GM10266 (cell line): ENCODE data around the gene FANCM.
"Not testable (repeated sequence)": the region's sequence is repeated elsewhere in the genome, so short reads cannot be mapped to it uniquely, and the experiment has no call there.

ENCODE experiments used
- DNase-seq: peaks from one replicate; pipeline ENCODE4 v3.0.0; 2012; ENCODE audit errors: extremely low spot score
- CTCF ChIP-seq: IDR thresholded peaks from 2 replicates; pipeline ENCODE4 v1.5.1; 2012; ENCODE audit warnings: mild to moderate bottlenecking, low read depth; ENCODE audit not compliant: control insufficient read depth, insufficient read depth; ENCODE audit errors: missing control alignments

Gene FANCM

GRCh38 chr14:45201905-45202304 lies 66.2 kb downstream of the FANCM start:
- TF ChIP-seq CTCF, result peak; percentile 41
- peak; percentile 10 for DNase-seq

- DNase-seq, result no peak
- no peak for TF ChIP-seq CTCF
Measured at GRCh38 chr14:45204241-45204640, 68.5 kb downstream of the FANCM start.

- DNase-seq, result no peak
- no peak for TF ChIP-seq CTCF
Measured at GRCh38 chr14:45210159-45210558, 74.4 kb downstream of the FANCM start.

GRCh38 chr14:45211295-45211694 lies 75.6 kb downstream of the FANCM start:
- DNase-seq, result no peak
- TF ChIP-seq CTCF, result no peak

GRCh38 chr14:45212231-45212630 lies 76.5 kb downstream of the FANCM start:
- DNase-seq, result no peak
- TF ChIP-seq CTCF, result no peak

GRCh38 chr14:45213716-45214115 lies 78.0 kb downstream of the FANCM start:
- not testable (repeated sequence) for DNase-seq

GRCh38 chr14:45214341-45214740 lies 78.6 kb downstream of the FANCM start:
- not testable (repeated sequence) for DNase-seq

GRCh38 chr14:45222485-45223262 lies 86.9 kb downstream of the FANCM start:
- DNase-seq, result peak; percentile 25
- TF ChIP-seq CTCF, result no peak
